NCI-H1694 treated with DMSO at 0.1 percent for 48 hours (cell line): Measurements from ENCODE around the gene MAP3K13.
"Not testable (repeated sequence)": the region's sequence is repeated elsewhere in the genome, so short reads cannot be mapped to it uniquely, and the experiment has no call there.

Experiments used
- DNase-seq: peaks from one replicate; lab custom pipeline; 2025; lab: John Stamatoyannopoulos, UW

The MAP3K13 gene

GRCh38 chr3:185341616-185342458, 21.1 kb upstream of the MAP3K13 start:
- DNase-seq: no peak

DNA sequence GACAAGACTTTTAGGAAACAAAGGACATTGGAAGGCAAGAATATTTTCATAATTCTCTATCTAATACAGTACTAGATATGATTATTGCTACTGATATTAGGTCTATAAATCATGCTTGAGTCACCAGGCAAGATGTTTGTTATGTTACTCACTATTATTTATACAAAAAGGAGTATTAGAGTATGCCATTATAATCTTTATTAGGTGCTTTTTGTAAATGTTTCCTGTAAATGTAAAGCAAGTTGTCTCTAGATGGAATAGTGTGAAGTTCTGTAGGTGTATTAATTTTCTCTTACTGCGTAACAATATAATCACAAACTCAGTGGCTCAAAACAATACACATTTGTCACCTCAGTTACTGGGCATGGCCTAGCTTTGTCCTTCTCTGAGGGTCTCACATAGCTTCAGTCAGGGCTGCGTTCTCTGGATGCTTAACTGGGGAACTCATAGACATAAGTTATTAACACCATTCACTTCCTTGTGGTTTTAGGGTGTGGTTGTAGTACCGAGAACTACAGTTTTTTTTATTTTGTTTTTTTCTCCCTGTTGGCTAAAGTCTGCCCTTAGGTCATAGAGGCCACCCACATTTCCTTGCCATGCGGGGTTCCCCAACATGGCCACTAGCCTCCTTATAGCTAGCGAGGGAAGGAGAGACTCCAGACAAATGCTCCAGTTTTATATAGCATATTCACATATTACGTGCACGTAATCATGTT, 20.3 kb upstream of the MAP3K13 start:
- DNase-seq: no peak

DNA sequence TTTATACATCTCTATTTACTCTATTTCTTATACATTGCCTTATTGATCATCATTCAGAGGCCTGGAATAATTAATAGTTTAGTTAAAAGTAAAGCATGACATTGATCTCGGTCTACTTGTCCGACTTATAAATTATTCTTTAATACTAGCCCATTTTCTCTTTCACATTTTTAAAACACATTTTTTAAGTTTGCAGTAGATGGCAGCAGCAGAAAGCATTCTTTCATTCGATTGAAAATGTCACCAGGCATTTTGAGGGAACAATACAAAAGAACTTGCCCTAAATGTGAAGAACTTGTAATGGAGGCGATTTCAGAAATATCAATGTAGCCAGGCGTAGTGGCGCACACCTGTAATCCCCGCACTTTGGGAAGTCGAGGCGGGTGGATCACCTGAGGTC, 15.5 kb upstream of the MAP3K13 start:
- DNase-seq: no peak

DNA sequence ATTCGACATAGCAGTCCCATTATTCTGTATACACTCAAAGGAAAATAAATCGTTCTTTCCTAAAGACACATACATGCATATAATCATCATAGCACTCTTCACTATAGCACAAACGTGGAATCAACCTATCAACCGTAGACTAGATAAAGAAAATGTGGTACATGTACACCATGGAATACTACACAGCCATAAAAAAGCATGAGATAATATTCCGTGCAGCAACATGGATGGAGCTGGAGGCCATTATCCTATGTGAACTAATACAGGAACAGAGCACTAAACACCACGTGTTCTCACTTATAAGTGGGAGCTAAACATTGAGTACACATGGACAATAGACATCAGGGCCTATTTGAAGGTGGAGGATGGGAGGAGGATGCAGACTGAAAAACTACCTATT, 12.1 kb upstream of the MAP3K13 start:
- no peak for DNase-seq

DNA sequence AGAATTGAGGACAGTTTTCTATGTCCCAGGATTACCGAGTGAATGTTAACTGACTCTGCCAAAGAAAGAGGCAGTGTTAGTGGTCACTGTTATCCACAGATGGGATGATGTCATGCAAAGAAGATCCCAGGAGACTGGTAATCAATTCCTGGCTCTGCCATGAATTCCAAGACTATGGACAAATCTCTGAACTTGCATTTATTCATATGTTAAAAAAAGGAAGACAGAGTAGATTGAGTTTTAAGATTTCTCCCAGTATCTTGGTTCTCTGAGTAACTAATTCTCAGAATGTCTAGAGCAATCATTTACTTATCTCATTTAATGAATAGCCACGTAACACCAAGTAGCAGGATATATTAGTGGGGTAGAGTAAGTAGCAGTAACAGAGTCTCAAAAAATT, 11.5 kb upstream of the MAP3K13 start:
- DNase-seq: no peak

DNA sequence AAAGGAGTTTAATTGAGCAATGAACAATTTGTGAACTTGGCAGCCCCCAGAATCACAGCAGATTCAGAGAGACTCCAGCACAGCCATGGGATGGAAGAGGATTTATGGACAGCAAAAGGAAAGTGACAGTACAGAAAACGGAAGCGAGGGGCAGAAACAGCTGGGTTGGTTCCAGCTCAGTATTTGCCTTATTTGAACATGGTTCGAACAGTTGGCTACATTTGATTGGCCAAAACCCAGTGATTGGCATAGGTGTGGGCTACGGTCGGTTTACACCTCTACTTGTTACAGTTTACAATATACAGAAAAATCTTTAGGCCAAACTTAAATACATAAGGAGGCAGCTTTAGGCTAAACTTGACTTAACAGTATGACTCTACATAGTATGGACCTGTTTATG, 9.7 kb upstream of the MAP3K13 start:
- DNase-seq: no peak

DNA sequence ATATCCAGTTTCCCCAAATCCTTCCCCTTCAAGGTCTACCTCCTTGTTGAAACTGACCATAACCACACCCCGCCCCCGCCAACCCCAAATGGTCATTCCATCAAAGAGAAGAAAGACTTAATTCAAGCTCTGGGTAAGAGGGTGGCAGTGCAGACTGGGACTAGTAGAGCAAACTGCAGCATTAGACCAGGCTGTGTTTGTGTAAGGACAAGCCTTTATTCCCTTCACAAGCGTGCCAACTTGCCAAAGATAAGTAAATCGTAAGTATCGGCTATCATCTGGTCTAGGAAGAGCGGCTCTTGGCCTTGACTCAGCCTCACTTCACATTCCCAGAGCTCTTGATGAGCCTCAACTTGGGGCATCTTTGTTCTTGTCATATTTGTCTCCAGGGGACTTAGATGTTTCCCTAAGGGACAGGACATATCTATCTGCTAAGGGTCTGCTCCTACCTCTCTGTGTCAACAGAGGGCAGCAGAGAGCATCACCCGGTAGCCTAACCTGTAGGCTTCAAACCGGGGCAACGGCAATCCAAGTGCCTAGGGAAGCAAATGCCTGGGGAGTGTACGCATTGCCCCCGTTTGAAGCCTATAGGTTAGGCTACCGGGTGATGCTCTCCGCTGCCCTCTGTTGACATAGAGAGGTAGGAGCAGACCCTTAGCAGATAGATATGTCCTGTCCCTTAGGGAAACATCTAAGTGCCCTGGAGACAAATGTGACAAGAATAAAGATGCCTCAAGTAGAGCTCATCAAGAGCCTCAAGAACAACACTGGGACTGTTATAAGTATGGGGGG, 8.9 kb upstream of the MAP3K13 start:
- peak; percentile 91 for DNase-seq

- no peak for DNase-seq
These were observed 6.4 kb upstream of the MAP3K13 start for GRCh38 chr3:185356499-185356898.

DNA sequence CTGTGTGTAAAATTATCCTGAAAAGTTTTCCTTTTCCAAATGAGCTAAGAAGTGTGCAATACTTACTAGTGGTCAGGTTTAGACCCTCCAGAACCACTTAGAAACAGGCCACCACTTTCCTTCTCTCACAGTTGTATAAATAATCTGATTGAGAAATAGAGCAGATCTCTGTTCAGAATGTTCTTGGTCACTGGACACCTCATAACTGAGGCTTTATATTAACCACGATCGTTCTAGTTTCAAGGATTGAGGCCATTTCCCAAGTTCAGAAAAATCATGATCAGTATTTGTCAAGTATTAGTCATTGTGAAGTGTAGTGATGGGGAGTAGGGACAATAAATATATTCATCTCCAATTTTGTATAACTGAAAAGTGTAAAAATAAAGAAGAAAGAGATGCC, 1.0 kb upstream of the MAP3K13 start:
- no peak for DNase-seq

- no peak for DNase-seq
These were observed 797 bp downstream of the MAP3K13 start for GRCh38 chr3:185363662-185364203.

DNA sequence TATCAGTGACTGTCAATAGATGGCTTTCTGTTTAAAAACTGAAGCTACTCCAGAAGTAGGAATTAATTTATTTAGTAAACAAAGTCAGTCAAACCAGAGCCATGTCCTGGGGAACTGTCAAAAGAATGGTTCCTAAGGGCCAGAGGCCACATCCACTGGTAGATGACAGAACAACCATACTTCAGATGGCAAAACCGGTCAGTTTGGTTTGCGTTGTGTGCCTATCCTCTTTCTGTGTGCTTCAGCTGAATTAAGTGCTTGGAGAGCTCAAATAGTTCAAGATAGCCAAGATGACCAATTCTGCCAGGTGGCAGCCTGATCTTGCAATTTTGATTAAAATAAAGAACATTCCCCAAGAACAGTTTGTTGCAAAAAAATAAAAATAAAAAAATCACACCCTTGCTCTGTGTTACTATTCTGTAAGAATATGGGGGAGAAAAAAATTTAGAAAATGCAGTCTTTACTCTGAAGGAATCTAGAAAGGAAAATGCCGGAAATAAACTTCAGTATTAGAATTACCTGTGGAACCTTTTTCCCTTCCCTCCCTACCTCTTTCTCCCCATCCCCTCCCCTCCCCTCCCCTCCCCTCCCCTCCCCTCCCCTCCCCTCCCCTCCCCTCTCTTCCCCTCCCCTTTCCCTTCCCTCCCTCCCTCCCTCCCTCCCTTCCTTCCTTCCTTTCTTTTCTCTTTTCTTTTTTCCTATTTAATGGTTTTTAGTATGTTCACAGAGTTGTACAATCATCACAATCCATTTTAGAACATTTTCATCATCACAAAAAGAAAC, 2.5 kb downstream of the MAP3K13 start:
- no peak for DNase-seq

DNA sequence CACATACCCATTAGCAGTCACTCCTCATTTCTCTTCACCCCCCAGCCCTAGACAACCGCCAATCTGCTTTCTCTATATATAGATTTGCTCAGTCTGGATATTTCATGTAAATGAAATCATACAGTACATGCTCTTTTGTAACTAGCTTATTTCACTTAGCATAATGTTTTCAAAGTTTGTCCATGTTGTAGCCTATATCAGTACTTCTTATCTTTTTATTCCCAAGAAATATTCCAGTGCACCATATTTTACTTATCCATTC, 3.1 kb downstream of the MAP3K13 start:
- DNase-seq: no peak

GRCh38 chr3:185366913-185367312, 4.0 kb downstream of the MAP3K13 start:
- DNase-seq: no peak

DNA sequence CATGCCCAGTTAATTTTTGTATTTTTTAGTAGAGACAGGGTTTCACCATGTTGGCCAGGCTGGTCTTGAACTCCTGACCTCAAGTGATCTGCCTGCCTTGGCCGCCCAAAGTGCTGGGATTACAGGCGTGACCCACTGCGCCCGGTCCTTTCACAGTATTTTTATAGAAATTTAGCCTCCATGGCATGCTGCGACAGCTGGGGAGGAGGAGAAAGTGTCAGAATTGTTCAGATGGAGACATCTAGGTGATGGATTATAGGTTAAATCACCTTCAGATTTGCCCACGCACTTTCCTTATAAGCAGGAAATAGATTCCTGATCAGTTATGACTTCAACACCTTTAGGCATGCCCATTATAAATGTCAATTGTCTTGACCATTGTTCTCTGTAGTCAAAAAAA, 7.4 kb downstream of the MAP3K13 start:
- DNase-seq: peak; percentile 49

DNA sequence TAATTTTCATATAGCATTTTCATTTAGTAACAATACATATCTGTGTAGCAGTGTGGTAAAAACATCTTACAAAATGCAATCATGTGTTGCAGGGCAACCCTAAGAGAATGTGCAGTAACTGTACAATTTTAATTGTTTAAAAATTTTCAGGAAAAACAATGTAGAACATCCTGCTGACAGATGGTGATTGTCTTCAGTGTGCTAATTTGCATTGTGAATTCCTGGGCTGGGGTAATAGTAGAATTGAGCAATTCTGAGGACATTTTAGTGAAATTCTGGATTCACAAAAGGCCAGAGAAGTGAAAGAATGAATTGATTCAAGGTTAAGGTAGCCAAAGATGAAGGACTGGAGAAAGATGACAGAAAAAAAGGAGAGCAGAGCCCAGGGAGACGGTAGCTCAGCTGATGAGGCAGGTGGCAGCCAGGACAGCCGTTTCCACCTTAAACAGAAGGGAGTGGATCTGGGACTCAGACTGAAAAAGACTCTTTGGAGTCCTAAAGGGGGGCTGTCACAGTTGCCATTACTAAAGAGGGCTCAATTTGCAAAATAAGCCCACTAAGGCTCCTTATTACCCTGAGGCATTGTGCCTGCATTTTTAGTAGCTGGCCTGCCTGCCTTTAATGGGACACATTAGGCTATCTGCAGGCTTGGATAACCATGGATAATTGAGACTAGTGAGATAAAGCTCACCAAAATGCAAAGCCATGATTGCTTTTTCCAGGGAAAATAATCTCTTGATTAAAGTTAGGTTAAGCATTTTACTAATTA, 8.6 kb downstream of the MAP3K13 start:
- peak; percentile 39 for DNase-seq

DNA sequence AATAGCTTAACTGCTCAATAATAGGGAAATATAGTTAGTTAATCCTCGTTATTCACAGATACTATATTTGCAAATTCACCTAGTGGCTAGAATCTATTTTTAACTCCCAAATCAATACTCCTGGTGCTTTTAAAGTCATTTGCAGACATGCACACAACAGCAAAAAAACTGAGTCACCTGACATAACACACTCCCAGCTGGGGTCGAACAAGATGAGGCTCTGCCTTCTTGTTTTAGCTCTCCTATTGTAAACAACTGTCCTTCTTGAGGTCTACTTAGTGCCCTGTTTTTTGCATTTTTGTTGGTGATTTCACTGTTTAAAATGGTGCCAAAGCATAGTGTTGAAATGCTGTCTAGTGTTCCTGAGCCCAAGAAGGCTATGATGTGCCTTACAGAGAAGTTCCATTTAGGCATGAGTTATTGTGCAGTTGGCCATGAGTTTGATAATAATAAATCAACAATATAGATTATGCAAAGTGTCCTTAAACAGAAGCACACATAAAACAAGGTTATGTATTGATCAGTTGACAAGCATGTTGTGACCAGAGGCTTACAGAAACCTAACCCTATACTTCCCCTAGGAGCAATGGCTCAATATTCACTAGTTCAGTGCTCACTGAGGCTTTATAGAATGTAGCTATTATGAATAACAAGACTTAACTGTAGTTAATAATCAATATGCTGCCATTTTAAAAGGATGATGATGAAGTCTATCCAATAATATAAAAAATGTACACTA, 18.6 kb downstream of the MAP3K13 start:
- DNase-seq: no peak

DNA sequence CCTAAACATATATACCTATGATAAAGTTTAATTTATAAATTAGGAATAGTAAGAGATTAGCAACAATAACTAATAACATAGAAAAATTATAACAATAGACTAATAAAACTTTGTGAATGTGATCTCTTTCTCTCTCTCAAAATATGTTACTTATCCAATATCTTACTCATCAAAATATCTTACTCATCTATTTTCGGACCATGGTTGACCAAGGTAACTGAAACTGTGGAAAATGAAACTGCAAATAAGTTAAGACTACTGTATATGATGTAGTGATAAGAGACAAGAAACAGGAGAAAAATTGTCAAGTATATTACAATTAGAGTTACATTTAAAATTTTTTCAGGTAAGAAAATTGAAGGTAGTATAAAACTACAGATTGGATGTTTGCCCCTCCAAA, 19.2 kb downstream of the MAP3K13 start:
- DNase-seq: no peak

DNA sequence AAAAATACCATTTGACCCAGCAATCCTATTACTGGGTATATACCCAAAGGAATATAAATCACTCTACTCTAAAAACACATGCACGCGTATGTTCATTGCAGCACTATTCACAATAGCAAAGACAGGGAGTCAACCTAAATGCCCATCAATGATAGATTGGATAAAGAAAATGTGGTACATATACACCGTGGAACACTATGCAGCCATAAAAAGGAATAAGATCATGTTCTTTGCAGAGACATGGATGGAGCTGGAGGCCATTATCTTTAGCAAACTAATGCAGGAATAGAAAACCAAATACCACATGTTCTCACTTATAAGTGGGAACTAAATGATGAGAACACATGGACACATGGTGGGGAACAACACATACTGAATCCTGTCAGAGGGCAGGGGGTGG, 23.6 kb downstream of the MAP3K13 start:
- not testable (repeated sequence) for DNase-seq

GRCh38 chr3:185387646-185388045, 24.7 kb downstream of the MAP3K13 start:
- DNase-seq: no peak

GRCh38 chr3:185393055-185393454, 30.1 kb downstream of the MAP3K13 start:
- no peak for DNase-seq
